ENCODE results near the gene R3HCC1L.

R3HCC1L gene

GRCh38 chr10:98110356-98110755 is 24.1 kb upstream of the R3HCC1L start:
- Histone ChIP-seq H3K9me3 (ENCODE audit: insufficient read depth, low read depth, low read length) (no peaks in the 10 kb centered on the region), H3K4me1 (ENCODE audit: insufficient read depth, low read length, poor library complexity, severe bottlenecking) (no peaks in the 10 kb centered on the region), H3K79me2 (ENCODE audit: insufficient read depth, low read length) (no peaks in the 10 kb centered on the region), H3K27me3 (ENCODE audit: insufficient read depth, low read length, poor library complexity, severe bottlenecking) (no peaks in the 10 kb centered on the region), H2AFZ (ENCODE audit: low read length) (no peak overlapping the region), H3K4me3 (ENCODE audit: low read length, poor library complexity, severe bottlenecking) (no peak overlapping the region), H3F3A (ENCODE audit: low read depth) (no peaks in the 10 kb centered on the region), H4K20me1 (ENCODE audit: insufficient read depth, low read length, poor library complexity, severe bottlenecking) (no peaks in the 10 kb centered on the region), H3K36me3 (ENCODE audit: insufficient read depth, low read length) (no peaks in the 10 kb centered on the region), H3K9me2 (replicated peaks; ENCODE audit: low read depth, low read length) (no peaks in the 10 kb centered on the region), H3K4me2 (ENCODE audit: low read depth, low read length, poor library complexity, severe bottlenecking) (no peak overlapping the region), H3K9ac (ENCODE audit: low read depth, low read length, poor library complexity, severe bottlenecking) (no peak overlapping the region)
- no peak for TF ChIP-seq CTCF (conservative IDR thresholded peaks at IDR 0.05; ENCODE audit: low read length)
- TF ChIP-seq EZH2phosphoT487 (IDR thresholded peaks at IDR 0.05; ENCODE audit: borderline replicate concordance) = no peak

- Histone ChIP-seq H3K4me2 (ENCODE audit: low read depth, low read length, poor library complexity, severe bottlenecking) (no peak overlapping the region), H4K20me1 (ENCODE audit: insufficient read depth, low read length, poor library complexity, severe bottlenecking) (no peaks in the 10 kb centered on the region), H2AFZ (ENCODE audit: low read length) (no peak overlapping the region), H3F3A (ENCODE audit: low read depth) (no peaks in the 10 kb centered on the region), H3K9me2 (replicated peaks; ENCODE audit: low read depth, low read length) (no peaks in the 10 kb centered on the region), H3K27me3 (ENCODE audit: insufficient read depth, low read length, poor library complexity, severe bottlenecking) (peaks cover 8% of the 10 kb centered on the region), H3K79me2 (ENCODE audit: insufficient read depth, low read length) (no peaks in the 10 kb centered on the region), H3K4me1 (ENCODE audit: insufficient read depth, low read length, poor library complexity, severe bottlenecking) (no peaks in the 10 kb centered on the region), H3K9ac (ENCODE audit: low read depth, low read length, poor library complexity, severe bottlenecking) (no peak overlapping the region), H3K4me3 (ENCODE audit: low read length, poor library complexity, severe bottlenecking) (no peak overlapping the region), H3K9me3 (ENCODE audit: insufficient read depth, low read depth, low read length) (no peaks in the 10 kb centered on the region), H3K36me3 (ENCODE audit: insufficient read depth, low read length) (no peaks in the 10 kb centered on the region)
- no peak for TF ChIP-seq CTCF (conservative IDR thresholded peaks at IDR 0.05; ENCODE audit: low read length)
- no peak for TF ChIP-seq EZH2phosphoT487 (IDR thresholded peaks at IDR 0.05; ENCODE audit: borderline replicate concordance)
Observed at GRCh38 chr10:98115031-98115787, 19.2 kb upstream of the R3HCC1L start.

- Histone ChIP-seq H3K27me3 (ENCODE audit: insufficient read depth, low read length, poor library complexity, severe bottlenecking) (peaks cover 8% of the 10 kb centered on the region), H3K4me2 (ENCODE audit: low read depth, low read length, poor library complexity, severe bottlenecking) (no peak overlapping the region), H3K79me2 (ENCODE audit: insufficient read depth, low read length) (no peaks in the 10 kb centered on the region), H3K4me1 (ENCODE audit: insufficient read depth, low read length, poor library complexity, severe bottlenecking) (no peaks in the 10 kb centered on the region), H3K4me3 (ENCODE audit: low read length, poor library complexity, severe bottlenecking) (no peak overlapping the region), H2AFZ (ENCODE audit: low read length) (no peak overlapping the region), H3K36me3 (ENCODE audit: insufficient read depth, low read length) (no peaks in the 10 kb centered on the region), H3K9me2 (replicated peaks; ENCODE audit: low read depth, low read length) (no peaks in the 10 kb centered on the region), H3K9me3 (ENCODE audit: insufficient read depth, low read depth, low read length) (peaks cover 3% of the 10 kb centered on the region; the same call in 1 of the 2 replicates), H3K9ac (ENCODE audit: low read depth, low read length, poor library complexity, severe bottlenecking) (no peak overlapping the region), H4K20me1 (ENCODE audit: insufficient read depth, low read length, poor library complexity, severe bottlenecking) (no peaks in the 10 kb centered on the region), H3F3A (ENCODE audit: low read depth) (no peaks in the 10 kb centered on the region)
- TF ChIP-seq EZH2phosphoT487 (IDR thresholded peaks at IDR 0.05; ENCODE audit: borderline replicate concordance) (no peak), CTCF (conservative IDR thresholded peaks at IDR 0.05; ENCODE audit: low read length) (no peak)
Observed at GRCh38 chr10:98119891-98120290, 14.6 kb upstream of the R3HCC1L start.
